Transverse colon (tissue), 4 donors: ENCODE data around the gene PLCD3.

Experiments
- CTCF ChIP-seq, 5 experiments: fragments of 200-600 bp in 3 of 5; fragments of 450-650 bp in 2 of 5; sonication (generic) in 3 of 5; IDR thresholded peaks; 1 replicate in 2 of 5; 2 replicates in 3 of 5; pipeline ENCODE4 v1.5.1; 2016 to 2017; ENCODE audit warnings: antibody characterized with exemption in 5 of 5, inconsistent platforms in 3 of 5, mild to moderate bottlenecking in 2 of 5, moderate library complexity in 1 of 5
- EP300 ChIP-seq: sonication (generic); formaldehyde crosslinking; IDR thresholded peaks from one replicate; pipeline ENCODE4 v1.6.1; 2017; ENCODE audit warnings: antibody characterized with exemption, low read depth
- POLR2A ChIP-seq: fragments of 450-650 bp; IDR thresholded peaks from one replicate; pipeline ENCODE4 v1.6.1; 2016; ENCODE audit warnings: antibody characterized with exemption, mild to moderate bottlenecking, moderate library complexity
- POLR2AphosphoS5 ChIP-seq, 3 donors: sonication (generic); formaldehyde crosslinking; IDR thresholded peaks; one replicate each; pipeline ENCODE4 v1.6.1; 2016; ENCODE audit warnings: antibody characterized with exemption in 3 of 3

- TF ChIP-seq EP300 (no peak), POLR2A (no peak), POLR2AphosphoS5 (IDR thresholded peaks at IDR 0.05) (no peak), CTCF (IDR thresholded peaks at IDR 0.05) (no peak)
Measured at GRCh38 chr17:45061606-45062205, 70.6 kb downstream of the PLCD3 start.
